Mammary epithelial cell (primary cell): ENCODE data around the gene PLXNA4.

ENCODE experiments used
- EZH2 ChIP-seq: IDR thresholded peaks from 2 replicates; pipeline ENCODE4 v1.6.1; 2012; ENCODE audit warnings: low read length, inconsistent platforms, borderline replicate concordance
- TF ChIP-seq, protein P1 (sequence below), 2 donors: IDR thresholded peaks in 1 of 2; conservative IDR thresholded peaks in 1 of 2; 2 replicates each; pipeline ENCODE4 v1.5.1; 2011 to 2012; ENCODE audit warnings: inconsistent platforms in 2 of 2, low read length in 2 of 2, mild to moderate bottlenecking in 2 of 2, control low read depth in 1 of 2, low read depth in 1 of 2; ENCODE audit not compliant: insufficient read depth in 1 of 2; ENCODE audit errors: extremely low read depth in 1 of 2

DNA sequence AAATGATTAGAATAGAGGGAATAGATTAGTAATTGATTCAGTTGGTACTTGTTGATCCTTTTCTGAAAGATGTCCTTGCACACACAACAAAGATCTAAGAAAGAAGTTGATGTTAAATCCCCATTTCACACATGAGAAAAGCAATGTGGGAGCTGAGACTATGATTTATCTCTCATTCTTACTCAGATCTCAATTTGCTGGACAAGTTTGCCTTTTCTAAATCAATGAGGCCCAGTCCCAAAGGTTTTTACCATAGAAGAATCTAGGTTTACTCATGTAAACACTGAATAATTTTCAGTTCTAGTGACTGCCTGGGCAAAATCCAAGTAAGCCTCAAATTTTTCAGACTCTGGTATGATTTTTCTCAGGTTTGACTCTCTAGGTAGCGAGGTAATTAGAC, 25.5 kb upstream of the PLXNA4 start:
- TF ChIP-seq, protein P1, sequence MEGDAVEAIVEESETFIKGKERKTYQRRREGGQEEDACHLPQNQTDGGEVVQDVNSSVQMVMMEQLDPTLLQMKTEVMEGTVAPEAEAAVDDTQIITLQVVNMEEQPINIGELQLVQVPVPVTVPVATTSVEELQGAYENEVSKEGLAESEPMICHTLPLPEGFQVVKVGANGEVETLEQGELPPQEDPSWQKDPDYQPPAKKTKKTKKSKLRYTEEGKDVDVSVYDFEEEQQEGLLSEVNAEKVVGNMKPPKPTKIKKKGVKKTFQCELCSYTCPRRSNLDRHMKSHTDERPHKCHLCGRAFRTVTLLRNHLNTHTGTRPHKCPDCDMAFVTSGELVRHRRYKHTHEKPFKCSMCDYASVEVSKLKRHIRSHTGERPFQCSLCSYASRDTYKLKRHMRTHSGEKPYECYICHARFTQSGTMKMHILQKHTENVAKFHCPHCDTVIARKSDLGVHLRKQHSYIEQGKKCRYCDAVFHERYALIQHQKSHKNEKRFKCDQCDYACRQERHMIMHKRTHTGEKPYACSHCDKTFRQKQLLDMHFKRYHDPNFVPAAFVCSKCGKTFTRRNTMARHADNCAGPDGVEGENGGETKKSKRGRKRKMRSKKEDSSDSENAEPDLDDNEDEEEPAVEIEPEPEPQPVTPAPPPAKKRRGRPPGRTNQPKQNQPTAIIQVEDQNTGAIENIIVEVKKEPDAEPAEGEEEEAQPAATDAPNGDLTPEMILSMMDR (conservative IDR thresholded peaks at IDR 0.05 in 1 of 2, IDR thresholded peaks at IDR 0.05 in 1 of 2; ENCODE audit: extremely low read depth in 1 of 2, insufficient read depth in 1 of 2, low read depth in 1 of 2, low read length in 2 of 2) = no peak
- TF ChIP-seq EZH2 = no peak
